GM13977 (cell line): ENCODE measurements around the gene TMEM135.

Experiments used
- DNase-seq: peaks from one replicate; pipeline ENCODE4 v3.0.0; 2012; ENCODE audit warnings: low spot score
- CTCF ChIP-seq: IDR thresholded peaks from 2 replicates; pipeline ENCODE4 v1.5.1; 2012; ENCODE audit warnings: mild to moderate bottlenecking, control low read depth; ENCODE audit not compliant: insufficient read depth; ENCODE audit errors: extremely low read depth, missing control alignments
- in situ Hi-C: fragments of 300-500 bp; cut with MboI; formaldehyde crosslinking; loops from one replicate; pipeline ENCODE4 v1.12.0; 2022; ENCODE audit warnings: low sequenced_read_pairs, low pct_unique_long_range_greater_than_20kb, mixed read lengths, inconsistent platforms; ENCODE audit not compliant: unreplicated experiment

TMEM135 gene

DNA sequence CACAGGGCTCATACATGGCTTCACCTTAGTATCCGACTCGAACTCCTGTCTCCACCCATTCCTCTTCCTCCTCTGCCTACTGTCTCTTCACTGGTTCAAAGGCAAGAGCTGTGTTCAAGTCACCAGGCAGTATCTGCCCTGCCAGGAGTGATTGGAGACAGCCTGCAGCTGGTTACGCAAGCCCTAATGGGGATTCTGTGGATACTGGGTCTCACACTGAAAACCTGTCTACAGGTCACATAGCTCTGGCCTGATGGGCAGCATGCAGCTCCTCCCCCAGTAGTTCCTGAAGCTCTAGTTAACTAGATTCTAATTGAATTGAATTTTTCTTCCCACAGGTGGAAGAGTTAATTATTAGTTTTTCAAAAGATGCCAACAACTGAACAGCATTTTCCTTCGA is 332.2 kb downstream of the TMEM135 start:
- in situ Hi-C loops = no loop called here
- no peak for TF ChIP-seq CTCF
- DNase-seq = no peak

DNA sequence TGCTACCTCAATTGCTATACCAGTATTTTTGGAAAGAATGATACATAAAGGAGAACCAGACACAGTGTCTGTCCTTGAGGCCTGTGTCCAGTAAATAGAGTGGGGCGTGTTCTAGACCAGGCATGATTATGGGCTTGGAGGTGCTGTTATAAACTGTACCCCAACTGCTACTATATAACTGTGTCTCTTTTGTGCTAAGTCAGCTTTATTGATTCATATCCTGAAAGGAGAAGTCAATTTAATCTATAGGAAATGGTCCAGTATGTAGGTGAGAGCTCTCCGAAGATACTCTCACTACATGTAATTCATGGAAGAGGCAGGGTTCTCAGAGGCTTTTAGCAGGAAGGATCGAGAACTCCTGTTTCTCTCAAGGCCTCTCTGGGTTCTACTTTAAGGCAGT is 334.3 kb downstream of the TMEM135 start:
- in situ Hi-C loops = no loop called here
- TF ChIP-seq CTCF = no peak
- no peak for DNase-seq
